MCF 10A (cell line): Measurements from ENCODE around the gene RIPOR3. TPM values are rescaled to one million over a fixed set of nuclear protein-coding genes. Genes with fewer than 3 reads are reported as not detected.

Experiments
- BruUV-seq: library from RNA; stranded (reverse); fragments of 400-500 nt; replicated peaks from 2 replicates; lab custom pipeline; 2021; lab: Mats Ljungman, UMichigan
- CTCF ChIA-PET: fragments of 300-600 bp; sonication (Branson Sonifier 250); formaldehyde crosslinking; extraction: SDS; loops from one replicate; lab custom pipeline; 2021; ENCODE audit warnings: antibody characterized with exemption, inconsistent platforms; lab: Yijun Ruan, JAX
- POLR2A ChIA-PET: fragments of 300-600, 350-650 bp; sonication (Branson Sonifier 250); formaldehyde crosslinking; extraction: SDS; loops from one replicate; lab custom pipeline; 2020; ENCODE audit warnings: antibody characterized with exemption, inconsistent platforms; lab: Yijun Ruan, JAX
- DNase-seq: peaks from one replicate; pipeline ENCODE4 v3.0.0-alpha.2; 2018; ENCODE audit not compliant: unreplicated experiment
- H3K27ac Mint-ChIP-seq: one replicate; pipeline ENCODE4 v1.8.0; 2022; ENCODE audit warnings: mild to moderate bottlenecking, low read depth, mixed read lengths; ENCODE audit not compliant: unreplicated experiment
- H3K27me3 Mint-ChIP-seq: one replicate; pipeline ENCODE4 v1.8.0; 2022; ENCODE audit warnings: mixed read lengths; ENCODE audit not compliant: insufficient read depth, unreplicated experiment
- H3K36me3 Mint-ChIP-seq: one replicate; pipeline ENCODE4 v1.8.0; 2022; ENCODE audit warnings: mild to moderate bottlenecking, moderate library complexity, mixed read lengths; ENCODE audit not compliant: insufficient read depth, unreplicated experiment
- H3K4me1 Mint-ChIP-seq: one replicate; pipeline ENCODE4 v1.8.0; 2022; ENCODE audit warnings: mixed read lengths; ENCODE audit not compliant: insufficient read depth, unreplicated experiment
- H3K4me3 Mint-ChIP-seq: one replicate; pipeline ENCODE4 v1.8.0; 2022; ENCODE audit warnings: mild to moderate bottlenecking, moderate library complexity, mixed read lengths; ENCODE audit not compliant: unreplicated experiment
- H3K9me3 Mint-ChIP-seq: one replicate; pipeline ENCODE4 v1.8.0; 2022; ENCODE audit warnings: mixed read lengths; ENCODE audit not compliant: unreplicated experiment
- CTCF ChIP-seq: fragments of 200-600 bp; IDR thresholded peaks from one replicate; pipeline ENCODE4 v1.8.0; 2022; ENCODE audit warnings: antibody characterized with exemption, mild to moderate bottlenecking; ENCODE audit not compliant: unreplicated experiment
- intact Hi-C: fragments of 100-400 bp; cut with micrococcal nuclease; formaldehyde crosslinking; loops from 2 replicates; pipeline ENCODE4 v1.14.1; 2022
- total RNA-seq: library from RNA; stranded (reverse); gene quantifications from 2 replicates; pipeline ENCODE4 v1.2.3, GENCODE V29; 2022

RIPOR3 gene
- total RNA-seq, 1 experiment from 2014 or later = not detected

GRCh38 chr20:50636601-50637540 is 54.5 kb downstream of the RIPOR3 start:
- H3K4me1 Mint-ChIP-seq = peaks cover 6% of the 10 kb centered on the region
- no peak for TF ChIP-seq CTCF
- H3K36me3 Mint-ChIP-seq = peaks cover 7% of the 10 kb centered on the region
- CTCF ChIA-PET = interaction anchor here (0.5 to 3.3 kb wide), 20 partner anchors 10 to 533 kb away, joined by 3 to 26 read pairs (median 4); no protein-coding TSS in a partner anchor
- H3K4me3 Mint-ChIP-seq = no peak overlapping the region
- no peaks in the 10 kb centered on the region for H3K27me3 Mint-ChIP-seq
- no peaks in the 10 kb centered on the region for H3K9me3 Mint-ChIP-seq
- no peak for DNase-seq
- H3K27ac Mint-ChIP-seq = no peak overlapping the region
- BruUV-seq = no TSS peak
- intact Hi-C loops = no loop called here
- POLR2A ChIA-PET = interaction anchor here (1.0 kb wide), 1 partner anchor 50 kb away, joined by 3 read pairs; no protein-coding TSS in a partner anchor

GRCh38 chr20:50635676-50636600 is 55.4 kb downstream of the RIPOR3 start:
- Mint-ChIP-seq H3K4me3 (no peak overlapping the region), H3K9me3 (no peaks in the 10 kb centered on the region), H3K4me1 (peaks cover 6% of the 10 kb centered on the region), H3K36me3 (peaks cover 7% of the 10 kb centered on the region), H3K27ac (no peak overlapping the region), H3K27me3 (no peaks in the 10 kb centered on the region)
- ChIA-PET CTCF (interaction anchor here (0.5 to 3.3 kb wide), 40 partner anchors 8 to 1926 kb away, joined by 3 to 26 read pairs (median 4); no protein-coding TSS in a partner anchor), POLR2A (interaction anchor here (0.6 to 0.8 kb wide), 2 partner anchors 24 to 97 kb away, joined by 3 to 4 read pairs; no protein-coding TSS in a partner anchor)
- peak; percentile 66 for DNase-seq
- intact Hi-C loops = no loop called here
- TF ChIP-seq CTCF = peak; percentile 91
- BruUV-seq = no TSS peak

GRCh38 chr20:50635014-50635557 is 56.3 kb downstream of the RIPOR3 start:
- no peak for DNase-seq
- Mint-ChIP-seq H3K36me3 (peaks cover 7% of the 10 kb centered on the region), H3K4me3 (no peak overlapping the region), H3K4me1 (peaks cover 6% of the 10 kb centered on the region), H3K27ac (no peak overlapping the region), H3K9me3 (no peaks in the 10 kb centered on the region), H3K27me3 (no peaks in the 10 kb centered on the region)
- POLR2A ChIA-PET = interaction anchor here (1.2 kb wide), 1 partner anchor 10 kb away, joined by 4 read pairs; no protein-coding TSS in a partner anchor
- BruUV-seq = no TSS peak
- intact Hi-C loops = no loop called here
- no peak for TF ChIP-seq CTCF
- CTCF ChIA-PET = interaction anchor here (0.6 to 3.3 kb wide), 31 partner anchors 9 to 276 kb away, joined by 3 to 26 read pairs (median 5); no protein-coding TSS in a partner anchor
